ENCODE results near the gene KLHL15.

GRCh38 chrX:23952984-23953907 lies 73.7 kb downstream of the KLHL15 start:
- TF ChIP-seq EZH2 (IDR thresholded peaks at IDR 0.05; ENCODE audit: insufficient read depth, poor library complexity, severe bottlenecking), result no peak
- no peak for TF ChIP-seq EZH2phosphoT487 (IDR thresholded peaks at IDR 0.05; ENCODE audit: insufficient read depth, low read depth)
